CD4-positive, alpha-beta T cell treated with Interleukin-17A for 4 hours (primary cell): Measurements from ENCODE around the gene GALNT6.
"Not testable (repeated sequence)": the region's sequence is repeated elsewhere in the genome, so short reads cannot be mapped to it uniquely, and the experiment has no call there.

Experiments used
- DNase-seq: peaks from one replicate; pipeline ENCODE4 v3.0.0-alpha.2; 2020; ENCODE audit warnings: mixed read lengths

The GALNT6 gene

GRCh38 chr12:51349026-51349425, 42.2 kb downstream of the GALNT6 start:
- no peak for DNase-seq

- no peak for DNase-seq
Measured at GRCh38 chr12:51348116-51348515, 43.1 kb downstream of the GALNT6 start.

- DNase-seq = no peak
Measured at GRCh38 chr12:51346581-51346980, 44.6 kb downstream of the GALNT6 start, which contains the start of gene CELA1. CELA1 (minus strand) TSS chr12:51346679; CDS start chr12:51346638, 41 bp downstream.

- DNase-seq = no peak
Measured at GRCh38 chr12:51345681-51346080, 45.5 kb downstream of the GALNT6 start.

GRCh38 chr12:51343201-51343600, 48.0 kb downstream of the GALNT6 start:
- DNase-seq = no peak

- no peak for DNase-seq
Measured at GRCh38 chr12:51342416-51342815, 48.8 kb downstream of the GALNT6 start.

GRCh38 chr12:51341251-51342007, 49.8 kb downstream of the GALNT6 start:
- peak; percentile 79 for DNase-seq

GRCh38 chr12:51339750-51340149, 51.5 kb downstream of the GALNT6 start:
- DNase-seq = no peak

GRCh38 chr12:51337336-51337735, 53.9 kb downstream of the GALNT6 start:
- not testable (repeated sequence) for DNase-seq

GRCh38 chr12:51335931-51336330, 55.3 kb downstream of the GALNT6 start:
- no peak for DNase-seq

GRCh38 chr12:51334764-51335163, 56.4 kb downstream of the GALNT6 start:
- DNase-seq = no peak

GRCh38 chr12:51333536-51333935, 57.7 kb downstream of the GALNT6 start:
- DNase-seq = no peak

- DNase-seq = no peak
Measured at GRCh38 chr12:51330186-51330585, 61.0 kb downstream of the GALNT6 start.

GRCh38 chr12:51329742-51330141, 61.5 kb downstream of the GALNT6 start:
- DNase-seq = peak; percentile 44

GRCh38 chr12:51328587-51328986, 62.6 kb downstream of the GALNT6 start:
- peak; percentile 18 for DNase-seq

- DNase-seq = peak; percentile 23
Measured at GRCh38 chr12:51326698-51327439, 64.3 kb downstream of the GALNT6 start.

GRCh38 chr12:51324953-51325352, 66.3 kb downstream of the GALNT6 start:
- DNase-seq = no peak

- peak; percentile 77 for DNase-seq
Measured at GRCh38 chr12:51323966-51324895, 67.0 kb downstream of the GALNT6 start, which contains the start of gene BIN2. BIN2 (minus strand) TSS chr12:51324174; CDS start chr12:51324102, 72 bp downstream.

- DNase-seq = peak; percentile 69
Measured at GRCh38 chr12:51323317-51323960, 67.8 kb downstream of the GALNT6 start.

- DNase-seq = peak; percentile 30
Measured at GRCh38 chr12:51322452-51322851, 68.8 kb downstream of the GALNT6 start.

GRCh38 chr12:51321882-51322281, 69.3 kb downstream of the GALNT6 start:
- DNase-seq = no peak

- peak; percentile 46 for DNase-seq
Measured at GRCh38 chr12:51320695-51321320, 70.4 kb downstream of the GALNT6 start.
